ENCODE data around the gene GCA. TPM values are rescaled to one million over a fixed set of nuclear protein-coding genes. Genes with fewer than 3 reads are reported as not detected.

The GCA gene
- total RNA-seq, 1 experiment from 2014 or later, result 7.0 TPM

- H3K36me3 ChIP-seq (ENCODE audit: insufficient read depth, low read length, poor library complexity, severe bottlenecking), result no peaks in the 10 kb centered on the region
- H3K27ac ChIP-seq (ENCODE audit: low read depth, low read length, poor library complexity, severe bottlenecking), result no peak overlapping the region
- H3K9me3 ChIP-seq (ENCODE audit: low read depth, low read length, poor library complexity, severe bottlenecking), result no peaks in the 10 kb centered on the region
- intact Hi-C loops (cut with micrococcal nuclease; ENCODE audit: unreplicated experiment), result no loop called here
- ChIA-PET CTCF (no interaction called here), POLR2A (ENCODE audit: low non-redundant PET) (interaction anchor here (0.6 kb wide), 1 partner anchor 15 kb away, joined by 4 read pairs; no protein-coding TSS in a partner anchor)
- no peak for TF ChIP-seq EZH2 (IDR thresholded peaks at IDR 0.05; ENCODE audit: borderline replicate concordance, low read depth, low read length, poor library complexity, severe bottlenecking)
- TF ChIP-seq, protein P1, sequence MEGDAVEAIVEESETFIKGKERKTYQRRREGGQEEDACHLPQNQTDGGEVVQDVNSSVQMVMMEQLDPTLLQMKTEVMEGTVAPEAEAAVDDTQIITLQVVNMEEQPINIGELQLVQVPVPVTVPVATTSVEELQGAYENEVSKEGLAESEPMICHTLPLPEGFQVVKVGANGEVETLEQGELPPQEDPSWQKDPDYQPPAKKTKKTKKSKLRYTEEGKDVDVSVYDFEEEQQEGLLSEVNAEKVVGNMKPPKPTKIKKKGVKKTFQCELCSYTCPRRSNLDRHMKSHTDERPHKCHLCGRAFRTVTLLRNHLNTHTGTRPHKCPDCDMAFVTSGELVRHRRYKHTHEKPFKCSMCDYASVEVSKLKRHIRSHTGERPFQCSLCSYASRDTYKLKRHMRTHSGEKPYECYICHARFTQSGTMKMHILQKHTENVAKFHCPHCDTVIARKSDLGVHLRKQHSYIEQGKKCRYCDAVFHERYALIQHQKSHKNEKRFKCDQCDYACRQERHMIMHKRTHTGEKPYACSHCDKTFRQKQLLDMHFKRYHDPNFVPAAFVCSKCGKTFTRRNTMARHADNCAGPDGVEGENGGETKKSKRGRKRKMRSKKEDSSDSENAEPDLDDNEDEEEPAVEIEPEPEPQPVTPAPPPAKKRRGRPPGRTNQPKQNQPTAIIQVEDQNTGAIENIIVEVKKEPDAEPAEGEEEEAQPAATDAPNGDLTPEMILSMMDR (conservative IDR thresholded peaks at IDR 0.05; ENCODE audit: low read depth, low read length), result no peak
- no peaks in the 10 kb centered on the region for H3K4me1 ChIP-seq (ENCODE audit: insufficient read depth, low read length, poor library complexity, severe bottlenecking)
- BruUV-seq (replicated peaks), result no TSS peak
- H3K27me3 ChIP-seq (replicated peaks; ENCODE audit: insufficient read depth, low read depth, low read length, poor library complexity), result no peaks in the 10 kb centered on the region
- H3K4me3 ChIP-seq (ENCODE audit: low read depth, low read length, poor library complexity, severe bottlenecking), result no peak overlapping the region
- DNase-seq (ENCODE audit: low spot score), result no peak
Measured at GRCh38 chr2:162312853-162313252, 31.1 kb upstream of the GCA start.

DNA sequence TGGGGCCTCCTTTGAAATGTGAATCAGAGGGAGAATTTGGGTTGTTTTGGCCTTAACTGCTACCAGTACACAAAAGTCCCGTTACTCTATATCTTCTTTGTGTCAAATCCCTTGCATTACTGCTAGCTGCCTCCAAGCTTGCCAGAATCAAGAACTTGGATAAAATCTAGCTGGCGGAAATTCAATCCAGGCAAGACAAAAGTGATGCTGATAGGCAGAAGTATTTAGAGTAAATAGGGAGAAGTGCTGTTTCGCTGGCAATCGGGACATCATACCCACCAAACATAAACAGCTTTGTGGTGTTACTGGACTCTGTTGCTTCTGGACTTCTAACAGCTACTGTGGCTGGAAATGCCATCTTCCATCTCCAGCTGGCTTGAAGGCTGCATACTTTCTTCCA lies 28.0 kb upstream of the GCA start:
- Histone ChIP-seq H3K27ac (ENCODE audit: low read depth, low read length, poor library complexity, severe bottlenecking) (no peak overlapping the region), H3K9me3 (ENCODE audit: low read depth, low read length, poor library complexity, severe bottlenecking) (no peaks in the 10 kb centered on the region), H3K4me3 (ENCODE audit: low read depth, low read length, poor library complexity, severe bottlenecking) (no peak overlapping the region), H3K4me1 (ENCODE audit: insufficient read depth, low read length, poor library complexity, severe bottlenecking) (no peaks in the 10 kb centered on the region), H3K27me3 (replicated peaks; ENCODE audit: insufficient read depth, low read depth, low read length, poor library complexity) (no peaks in the 10 kb centered on the region), H3K36me3 (ENCODE audit: insufficient read depth, low read length, poor library complexity, severe bottlenecking) (no peaks in the 10 kb centered on the region)
- intact Hi-C loops (cut with micrococcal nuclease; ENCODE audit: unreplicated experiment), result no loop called here
- CTCF ChIA-PET, result no interaction called here
- POLR2A ChIA-PET (ENCODE audit: low non-redundant PET), result no interaction called here
- DNase-seq (ENCODE audit: low spot score), result no peak
- no peak for TF ChIP-seq EZH2 (IDR thresholded peaks at IDR 0.05; ENCODE audit: borderline replicate concordance, low read depth, low read length, poor library complexity, severe bottlenecking)
- TF ChIP-seq, protein P1 (conservative IDR thresholded peaks at IDR 0.05; ENCODE audit: low read depth, low read length), result no peak
- TSS peak; percentile 41 for BruUV-seq (replicated peaks)

- Histone ChIP-seq H3K9me3 (ENCODE audit: low read depth, low read length, poor library complexity, severe bottlenecking) (no peaks in the 10 kb centered on the region), H3K36me3 (ENCODE audit: insufficient read depth, low read length, poor library complexity, severe bottlenecking) (no peaks in the 10 kb centered on the region), H3K4me1 (ENCODE audit: insufficient read depth, low read length, poor library complexity, severe bottlenecking) (no peaks in the 10 kb centered on the region), H3K27ac (ENCODE audit: low read depth, low read length, poor library complexity, severe bottlenecking) (no peak overlapping the region), H3K27me3 (replicated peaks; ENCODE audit: insufficient read depth, low read depth, low read length, poor library complexity) (no peaks in the 10 kb centered on the region), H3K4me3 (ENCODE audit: low read depth, low read length, poor library complexity, severe bottlenecking) (no peak overlapping the region)
- no peak for DNase-seq (ENCODE audit: low spot score)
- intact Hi-C loops (cut with micrococcal nuclease; ENCODE audit: unreplicated experiment), result no loop called here
- TF ChIP-seq EZH2 (IDR thresholded peaks at IDR 0.05; ENCODE audit: borderline replicate concordance, low read depth, low read length, poor library complexity, severe bottlenecking), result no peak
- TF ChIP-seq, protein P1 (conservative IDR thresholded peaks at IDR 0.05; ENCODE audit: low read depth, low read length), result no peak
- CTCF ChIA-PET, result no interaction called here
- no TSS peak for BruUV-seq (replicated peaks)
- POLR2A ChIA-PET (ENCODE audit: low non-redundant PET), result no interaction called here
Measured at GRCh38 chr2:162316590-162316989, 27.3 kb upstream of the GCA start.
